K562 (cell line): ENCODE data around the gene BRD3OS. TPM values are rescaled to one million over a fixed set of nuclear protein-coding genes. Genes with fewer than 3 reads are reported as not detected.

Experiments used
- ATAC-seq: fragments of 200-7000 bp; cut with Tn5 transposase; 3 replicates; pipeline ENCODE4 v1.9.1; 2020; ENCODE audit warnings: moderate library complexity
- BruUV-seq: library from RNA; stranded (reverse); fragments of 400-500 nt; replicated peaks from 2 replicates; lab custom pipeline; 2021; lab: Mats Ljungman, UMichigan
- CTCF ChIA-PET: fragments of 300-600 bp; formaldehyde crosslinking; extraction: SDS; loops from one replicate; lab custom pipeline; 2021; ENCODE audit warnings: low intra/inter-chr PET ratio; lab: Yijun Ruan, JAX
- POLR2A ChIA-PET: fragments of 300-600, 350-650 bp; sonication (Branson Sonifier 250); formaldehyde crosslinking; extraction: SDS; loops from one replicate; lab custom pipeline; 2021; ENCODE audit warnings: antibody characterized with exemption, inconsistent platforms; lab: Yijun Ruan, JAX
- DNase-seq, 4 experiments: peaks; one replicate each; pipeline versions ENCODE4 v3.0.0 to v3.0.0-alpha.2; 2011 to 2018; ENCODE audit warnings: low spot score in 3 of 4, mixed read lengths in 3 of 4; ENCODE audit errors: extremely low read depth in 1 of 4
- FAIRE-seq: peaks from 2 replicates; lab custom pipeline; 2011; peaks lifted over from hg19 to GRCh38; lab: Jason Lieb, UNC
- H2AFZ ChIP-seq: 2 replicates; pipeline ENCODE4 v1.6.0; 2011; ENCODE audit warnings: low read depth, low read length, control low read depth, inconsistent platforms
- H3K27ac ChIP-seq: fragments of 200-600 bp; 3 replicates; pipeline ENCODE4 v1.8.0; 2011; ENCODE audit warnings: low read depth, mild to moderate bottlenecking, control low read depth, inconsistent platforms, low read length, moderate library complexity, mixed read lengths; ENCODE audit errors: extremely low read depth
- H3K27me3 ChIP-seq, 2 experiments: fragments of 300-600 bp in 1 of 2; 2 replicates in 1 of 2; 3 replicates in 1 of 2; pipeline versions ENCODE4 v1.6.0 to v1.8.0; 2011; ENCODE audit warnings: inconsistent platforms in 2 of 2, low read length in 2 of 2, mild to moderate bottlenecking in 1 of 2, mixed read lengths in 1 of 2, moderate library complexity in 1 of 2; ENCODE audit not compliant: control insufficient read depth in 2 of 2, insufficient read depth in 2 of 2
- H3K36me3 ChIP-seq: fragments of 300-600 bp; 3 replicates; pipeline ENCODE4 v1.8.0; 2011; ENCODE audit warnings: mild to moderate bottlenecking, low read length, inconsistent platforms; ENCODE audit not compliant: control insufficient read depth, insufficient read depth
- H3K4me1 ChIP-seq, 2 experiments: fragments of 200-600 bp in 1 of 2; replicated peaks in 1 of 2; 2 replicates in 1 of 2; 3 replicates in 1 of 2; pipeline versions ENCODE4 v1.5.1 to v1.8.0; 2011; ENCODE audit warnings: inconsistent platforms in 2 of 2, low read length in 2 of 2, mild to moderate bottlenecking in 1 of 2, mixed read lengths in 1 of 2, moderate library complexity in 1 of 2; ENCODE audit not compliant: control insufficient read depth in 2 of 2, insufficient read depth in 2 of 2
- H3K4me2 ChIP-seq: 2 replicates; pipeline ENCODE4 v1.6.1; 2011; ENCODE audit warnings: low read length, control low read depth, inconsistent platforms, mixed read lengths; ENCODE audit not compliant: insufficient read depth
- H3K4me3 ChIP-seq: fragments of 200-600 bp; sonication (generic), shearing (Covaris generic); 2 replicates; pipeline ENCODE4 v1.5.1; 2016; ENCODE audit warnings: control low read depth, inconsistent platforms
- H3K79me2 ChIP-seq: fragments of 200-600 bp; 3 replicates; pipeline ENCODE4 v1.8.0; 2011; ENCODE audit warnings: low read length, inconsistent platforms; ENCODE audit not compliant: control insufficient read depth, insufficient read depth
- H3K9ac ChIP-seq, 2 experiments: 2 replicates each; pipeline versions ENCODE4 v1.6.0 to v1.6.1; 2011; ENCODE audit warnings: low read depth in 2 of 2, low read length in 2 of 2, control low read depth in 1 of 2, inconsistent platforms in 1 of 2, mild to moderate bottlenecking in 1 of 2, mixed read lengths in 1 of 2; ENCODE audit not compliant: insufficient read depth in 1 of 2
- H3K9me1 ChIP-seq: one replicate; pipeline ENCODE4 v1.6.0; 2011; ENCODE audit warnings: inconsistent platforms, mild to moderate bottlenecking, low read length, moderate library complexity; ENCODE audit not compliant: control insufficient read depth, insufficient read depth
- H3K9me3 ChIP-seq: replicated peaks from 2 replicates; pipeline ENCODE4 v1.5.1; 2011; ENCODE audit warnings: low read depth, low read length, inconsistent platforms; ENCODE audit not compliant: control insufficient read depth, insufficient read depth
- H4K20me1 ChIP-seq: replicated peaks from 2 replicates; pipeline ENCODE4 v1.6.1; 2011; ENCODE audit warnings: low read length, inconsistent platforms, mixed read lengths; ENCODE audit not compliant: control insufficient read depth, insufficient read depth
- ETV5 ChIP-seq: sonication (generic); formaldehyde crosslinking; IDR thresholded peaks from 2 replicates; pipeline ENCODE4 v1.4.0; 2020; ENCODE audit warnings: low read depth, mild to moderate bottlenecking, missing genetic modification reagents
- EZH2 ChIP-seq: IDR thresholded peaks from 2 replicates; pipeline ENCODE4 v1.6.1; 2012; ENCODE audit warnings: low read depth, mild to moderate bottlenecking, inconsistent platforms, low read length, borderline replicate concordance
- FOXJ3 ChIP-seq: sonication (generic); formaldehyde crosslinking; IDR thresholded peaks from 2 replicates; pipeline ENCODE4 v1.4.0; 2020; ENCODE audit warnings: mild to moderate bottlenecking, missing genetic modification reagents
- GATAD2B ChIP-seq: fragments of 450-650 bp; IDR thresholded peaks from 2 replicates; pipeline ENCODE4 v1.6.1; 2017; ENCODE audit warnings: mild to moderate bottlenecking, borderline replicate concordance
- MYNN ChIP-seq, 2 experiments: sonication (generic); formaldehyde crosslinking in 1 of 2; IDR thresholded peaks; 2 replicates each; pipeline versions ENCODE4 v1.5.0 to v1.6.1; 2016 to 2020; ENCODE audit warnings: antibody characterized with exemption in 1 of 2, missing genetic modification reagents in 1 of 2
- NR2C2 ChIP-seq, 2 experiments: fragments of 200-800 bp in 1 of 2; sonication (Bioruptor generic) in 1 of 2; sonication (generic) in 1 of 2; formaldehyde crosslinking in 1 of 2; IDR thresholded peaks; 2 replicates each; pipeline versions ENCODE4 v1.6.1 to v1.8.0; 2016 to 2022; ENCODE audit warnings: mild to moderate bottlenecking in 1 of 2, missing compliant biosample characterization in 1 of 2, missing genetic modification characterization in 1 of 2, missing genetic modification reagents in 1 of 2
- PCBP2 ChIP-seq: fragments of 200-400 bp; formaldehyde crosslinking; IDR thresholded peaks from 2 replicates; pipeline ENCODE4 v1.6.1; 2018; ENCODE audit warnings: low read length, low read depth, mild to moderate bottlenecking, moderate library complexity; ENCODE audit not compliant: poor library complexity, severe bottlenecking
- REST ChIP-seq, 2 experiments: fragments of 450-650 bp; formaldehyde crosslinking in 1 of 2; IDR thresholded peaks; 2 replicates each; pipeline versions ENCODE4 v1.4.0 to v1.6.1; 2014 to 2020; ENCODE audit warnings: mild to moderate bottlenecking in 2 of 2, borderline replicate concordance in 1 of 2, low read depth in 1 of 2
- STAG1 ChIP-seq: sonication (generic); formaldehyde crosslinking; IDR thresholded peaks from 2 replicates; pipeline ENCODE4 v1.5.0; 2020; ENCODE audit warnings: missing genetic modification reagents, borderline replicate concordance
- TFE3 ChIP-seq: fragments of 450-650 bp; formaldehyde crosslinking; IDR thresholded peaks from 2 replicates; pipeline ENCODE4 v1.4.0; 2020; ENCODE audit warnings: mild to moderate bottlenecking, mixed read lengths
- ZNF24 ChIP-seq: fragments of 450-650 bp; IDR thresholded peaks from 2 replicates; pipeline ENCODE4 v1.6.1; 2016
- ZNF76 ChIP-seq: fragments of 250-450 bp; sonication (Bioruptor Pico); IDR thresholded peaks from 2 replicates; pipeline ENCODE4 v1.4.0; 2020; ENCODE audit warnings: mild to moderate bottlenecking, moderate library complexity, borderline replicate concordance
- ZNF79 ChIP-seq: fragments of 250-450 bp; sonication (Bioruptor Pico); IDR thresholded peaks from 2 replicates; pipeline ENCODE4 v1.4.0; 2020; ENCODE audit warnings: low read depth, mild to moderate bottlenecking, moderate library complexity
- WGBS: fragments of 100-300 bp; shearing (Covaris generic); methylation state at CpG from one replicate; pipeline ENCODE4 v1.1.6; 2016; ENCODE audit warnings: low coverage, mixed read lengths; ENCODE audit not compliant: insufficient coverage; ENCODE audit errors: missing lambda C conversion rate; 5-methylcytosine and 5-hydroxymethylcytosine counted together
- in situ Hi-C: fragments of 300-500 bp; cut with MboI; formaldehyde crosslinking; loops from 4 replicates; pipeline ENCODE4 v1.15.0; 2018; ENCODE audit warnings: inconsistent platforms, mixed read lengths
- intact Hi-C: fragments of 100-400 bp; cut with micrococcal nuclease; formaldehyde crosslinking; loops from 2 replicates; pipeline ENCODE4 v1.14.2; 2022
- polyA plus RNA-seq, 8 experiments: library from polyadenylated mRNA; depleted of rRNA in 4 of 8; stranded (reverse) in 5 of 8; unstranded in 3 of 8; fragments of >200 nt; fragmentation: Nextera tagmentation in 2 of 8; fragmentation: Illumina TruSeq in 1 of 8; extraction: Ambion mirVana in 2 of 8; extraction: Trizol in 1 of 8; gene quantifications; 2 replicates each; pipeline versions ENCODE4 v1.2.1 to v1.2.3, GENCODE V29; 2011 to 2014; ENCODE audit warnings: inconsistent platforms in 1 of 8, missing spikeins in 1 of 8
- total RNA-seq, 7 experiments: library from RNA; depleted of rRNA in 6 of 7; stranded (reverse); fragments of >200 nt in 6 of 7; fragmentation: Illumina TruSeq in 2 of 7; extraction: Trizol in 2 of 7; gene quantifications; 2 replicates each; pipeline versions ENCODE4 v1.2.1 to v1.2.3, GENCODE V29; 2011 to 2021; ENCODE audit warnings: low replicate concordance in 1 of 7

Gene BRD3OS
- total and polyA plus RNA-seq, 9 of the 15 experiments (the other 6 are each of a cell fraction or from before 2014, with no cell fraction given): 1.1 to 8.7 (median 5.9) TPM

GRCh38 chr9:134071149-134071548 is 45.9 kb downstream of the BRD3OS start:
- ChIA-PET POLR2A (interaction anchor here (0.7 kb wide), 1 partner anchor 14 kb away, joined by 3 read pairs; no protein-coding TSS in a partner anchor), CTCF (no interaction called here)
- peaks cover 13% of the 10 kb centered on the region for H3K79me2 ChIP-seq
- H3K4me2 ChIP-seq: no peak overlapping the region
- H4K20me1 ChIP-seq: 0 out of 2 replicates have a peak, but pooled peaks cover 3% of the 10 kb centered on the region
- no peak overlapping the region for H2AFZ ChIP-seq
- no peaks in the 10 kb centered on the region for H3K9me3 ChIP-seq
- DNase-seq: no peak
- no peak for FAIRE-seq
- BruUV-seq: no TSS peak
- H3K27me3 ChIP-seq: peaks cover 38 to 55% of the 10 kb centered on the region in 2 experiments
- peaks cover 8 to 18% of the 10 kb centered on the region in 2 experiments; a peak in 4 of 5 replicates for H3K4me1 ChIP-seq
- H3K36me3 ChIP-seq: no peaks in the 10 kb centered on the region
- ATAC-seq: no peak
- 13% methylated on average over 12 of the region's 12 CpGs for WGBS
- in situ Hi-C loops (no loop called here), intact Hi-C loops (no loop called here)
- no peaks in the 10 kb centered on the region for H3K9me1 ChIP-seq
- H3K9ac ChIP-seq: no peak overlapping the region
- no peak overlapping the region for H3K27ac ChIP-seq
- H3K4me3 ChIP-seq: no peak overlapping the region
- TF ChIP-seq EZH2: no peak
- no peak for TF ChIP-seq PCBP2
- TF ChIP-seq ZNF24: no peak
- no peak for TF ChIP-seq STAG1 (CRISPR knock-in tag)
- no peak for TF ChIP-seq NR2C2 (CRISPR knock-in tag; IDR thresholded peaks at IDR 0.05)
- no peak for TF ChIP-seq NR2C2 (tag; IDR thresholded peaks at IDR 0.05)
- no peak for TF ChIP-seq ZNF76 (CRISPR knock-in tag)
- TF ChIP-seq ZNF79 (CRISPR knock-in tag): no peak
- TF ChIP-seq ETV5: no peak
- TF ChIP-seq REST (IDR thresholded peaks at IDR 0.05; ENCODE audit: borderline replicate concordance): no peak
- no peak for TF ChIP-seq REST (CRISPR knock-in tag; IDR thresholded peaks at IDR 0.05; ENCODE audit: low read depth)
- TF ChIP-seq GATAD2B: no peak
- no peak for TF ChIP-seq FOXJ3
- TF ChIP-seq MYNN (IDR thresholded peaks at IDR 0.05): no peak
- no peak for TF ChIP-seq MYNN (CRISPR knock-in tag; IDR thresholded peaks at IDR 0.05)
- no peak for TF ChIP-seq TFE3 (CRISPR knock-in tag)
